Measurements from ENCODE around the gene FHAD1.
"Not testable (repeated sequence)": the region's sequence is repeated elsewhere in the genome, so short reads cannot be mapped to it uniquely, and the experiment has no call there.

FHAD1 gene

GRCh38 chr1:15425521-15425920 lies 178.5 kb downstream of the FHAD1 start:
- H3K4me1 ChIP-seq (ENCODE audit: insufficient read depth, low read length): peaks cover 30% of the 10 kb centered on the region
- peaks cover 4% of the 10 kb centered on the region for H3K36me3 ChIP-seq (ENCODE audit: insufficient read depth, low read length)
- no peak overlapping the region for H3K9ac ChIP-seq (ENCODE audit: low read length)
- no peak overlapping the region for H3K27ac ChIP-seq (ENCODE audit: low read depth, low read length)
- no peak overlapping the region for H3K4me3 ChIP-seq (ENCODE audit: low read depth in 1 of 2, low read length in 2 of 2)
- H3K27me3 ChIP-seq (ENCODE audit: control insufficient read depth in 1 of 2, insufficient read depth in 2 of 2, low read length in 2 of 2): no peaks in the 10 kb centered on the region
- H3K9me3 ChIP-seq (ENCODE audit: low read length): no peaks in the 10 kb centered on the region

GRCh38 chr1:15425958-15426357 lies 178.9 kb downstream of the FHAD1 start:
- no peaks in the 10 kb centered on the region for H3K27me3 ChIP-seq (ENCODE audit: control insufficient read depth in 1 of 2, insufficient read depth in 2 of 2, low read length in 2 of 2)
- H3K27ac ChIP-seq (ENCODE audit: low read depth, low read length): peak overlapping the region; percentile 95
- no peak overlapping the region for H3K4me3 ChIP-seq (ENCODE audit: low read depth in 1 of 2, low read length in 2 of 2)
- H3K9ac ChIP-seq (ENCODE audit: low read length): peak overlapping the region; percentile 9
- H3K9me3 ChIP-seq (ENCODE audit: low read length): no peaks in the 10 kb centered on the region
- H3K36me3 ChIP-seq (ENCODE audit: insufficient read depth, low read length): peaks cover 4% of the 10 kb centered on the region
- H3K4me1 ChIP-seq (ENCODE audit: insufficient read depth, low read length): peaks cover 29% of the 10 kb centered on the region

DNA sequence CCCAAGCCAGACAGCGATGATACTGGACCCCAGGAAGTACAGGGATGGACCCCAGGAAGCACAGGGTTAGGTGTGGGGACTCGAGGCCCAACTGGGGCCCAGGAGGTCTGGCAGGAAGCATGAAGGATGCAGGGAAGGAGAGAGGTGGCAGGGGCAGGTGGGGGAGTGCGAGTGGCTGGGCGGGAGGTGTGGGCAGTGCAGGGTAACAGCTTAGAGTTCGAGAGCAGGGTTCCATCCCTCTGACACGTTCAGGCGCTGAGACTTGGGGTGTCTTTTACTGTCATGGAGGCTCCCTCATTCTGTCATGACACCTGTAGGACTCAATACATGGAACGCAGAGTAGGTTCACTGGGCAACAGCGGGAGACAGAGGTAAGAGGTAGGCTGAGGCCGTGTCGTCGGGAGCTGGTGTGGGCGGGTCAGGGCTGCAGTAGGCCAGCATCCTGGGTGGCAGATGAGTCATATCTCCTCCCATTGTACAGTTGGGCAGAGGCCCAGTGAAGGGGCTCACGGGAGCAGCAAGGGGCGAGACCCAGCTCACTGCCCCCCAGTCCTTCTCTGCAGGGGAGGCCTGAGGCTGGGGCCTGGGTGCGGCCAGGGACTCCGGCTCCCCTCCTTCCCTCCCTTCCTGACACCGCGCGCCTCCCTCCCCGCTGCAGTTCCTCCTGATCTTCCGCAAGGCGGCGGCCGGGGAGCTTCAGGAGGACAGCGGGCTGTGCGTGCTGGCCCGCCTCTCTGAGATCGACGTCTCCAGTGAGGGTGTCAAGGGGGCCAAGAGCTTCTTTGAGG lies 179.7 kb downstream of the FHAD1 start:
- Histone ChIP-seq H3K27me3 (ENCODE audit: control insufficient read depth in 1 of 2, insufficient read depth in 2 of 2, low read length in 2 of 2) (no peaks in the 10 kb centered on the region), H3K4me3 (ENCODE audit: low read depth in 1 of 2, low read length in 2 of 2) (peak overlapping the region in 1 of 2 donors; percentile 47), H3K4me1 (ENCODE audit: insufficient read depth, low read length) (peaks cover 23% of the 10 kb centered on the region), H3K9me3 (ENCODE audit: low read length) (no peaks in the 10 kb centered on the region), H3K36me3 (ENCODE audit: insufficient read depth, low read length) (peaks cover 4% of the 10 kb centered on the region), H3K9ac (ENCODE audit: low read length) (peak overlapping the region; percentile 9), H3K27ac (ENCODE audit: low read depth, low read length) (peak overlapping the region; percentile 95)

DNA sequence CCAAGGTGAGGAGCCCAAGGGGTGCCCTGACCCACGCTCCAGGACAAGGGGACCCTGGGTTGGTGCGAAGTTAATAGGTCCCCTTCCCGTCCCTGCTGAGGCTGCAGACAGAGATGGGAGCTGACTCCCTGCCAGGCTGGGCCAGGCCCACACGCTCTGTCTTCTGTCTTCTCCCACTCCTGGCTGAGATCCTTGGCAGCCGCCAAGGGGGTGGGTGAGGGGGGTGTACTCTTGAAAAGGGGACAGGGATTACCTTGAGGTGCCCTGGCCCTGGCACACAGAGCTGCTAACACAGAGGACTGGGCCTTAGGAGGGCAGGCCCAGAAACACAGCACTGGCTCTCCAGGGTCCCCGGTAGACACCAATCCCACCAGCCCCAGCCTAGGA lies 180.2 kb downstream of the FHAD1 start:
- peaks cover 4% of the 10 kb centered on the region for H3K36me3 ChIP-seq (ENCODE audit: insufficient read depth, low read length)
- peak overlapping the region; percentile 95 for H3K27ac ChIP-seq (ENCODE audit: low read depth, low read length)
- H3K9ac ChIP-seq (ENCODE audit: low read length): peak overlapping the region; percentile 20
- H3K27me3 ChIP-seq (ENCODE audit: control insufficient read depth in 1 of 2, insufficient read depth in 2 of 2, low read length in 2 of 2): no peaks in the 10 kb centered on the region
- H3K9me3 ChIP-seq (ENCODE audit: low read length): no peaks in the 10 kb centered on the region
- peak overlapping the region; percentile 32 to 47 for H3K4me3 ChIP-seq (ENCODE audit: low read depth in 1 of 2, low read length in 2 of 2)
- H3K4me1 ChIP-seq (ENCODE audit: insufficient read depth, low read length): peaks cover 21% of the 10 kb centered on the region

DNA sequence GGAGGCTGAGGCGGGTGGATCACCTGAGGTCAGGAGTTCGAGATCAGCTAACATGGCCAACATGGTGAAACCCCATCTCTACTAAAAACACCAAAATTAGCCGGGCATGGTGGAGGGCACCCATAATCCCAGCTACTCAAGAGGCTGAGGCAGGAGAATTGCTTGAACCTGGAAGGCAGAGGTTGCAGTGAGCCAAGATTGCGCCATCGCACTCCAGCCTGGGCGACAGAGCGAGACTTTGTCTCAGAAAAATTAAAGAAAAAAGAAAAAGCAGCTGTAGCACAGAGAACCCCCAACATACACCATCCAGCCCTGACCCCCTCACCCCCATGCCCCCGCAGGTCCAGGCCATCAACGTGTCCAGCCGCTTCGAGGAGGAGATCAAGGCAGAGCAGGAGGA lies 181.2 kb downstream of the FHAD1 start:
- not testable (repeated sequence) for H3K36me3 ChIP-seq (ENCODE audit: insufficient read depth, low read length); H3K9me3 ChIP-seq (ENCODE audit: low read length); H3K27me3 ChIP-seq (ENCODE audit: control insufficient read depth in 1 of 2, insufficient read depth in 2 of 2, low read length in 2 of 2); H3K4me3 ChIP-seq (ENCODE audit: low read depth in 1 of 2, low read length in 2 of 2); H3K27ac ChIP-seq (ENCODE audit: low read depth, low read length); H3K9ac ChIP-seq (ENCODE audit: low read length)
- peaks cover 21% of the 10 kb centered on the region for H3K4me1 ChIP-seq (ENCODE audit: insufficient read depth, low read length)

DNA sequence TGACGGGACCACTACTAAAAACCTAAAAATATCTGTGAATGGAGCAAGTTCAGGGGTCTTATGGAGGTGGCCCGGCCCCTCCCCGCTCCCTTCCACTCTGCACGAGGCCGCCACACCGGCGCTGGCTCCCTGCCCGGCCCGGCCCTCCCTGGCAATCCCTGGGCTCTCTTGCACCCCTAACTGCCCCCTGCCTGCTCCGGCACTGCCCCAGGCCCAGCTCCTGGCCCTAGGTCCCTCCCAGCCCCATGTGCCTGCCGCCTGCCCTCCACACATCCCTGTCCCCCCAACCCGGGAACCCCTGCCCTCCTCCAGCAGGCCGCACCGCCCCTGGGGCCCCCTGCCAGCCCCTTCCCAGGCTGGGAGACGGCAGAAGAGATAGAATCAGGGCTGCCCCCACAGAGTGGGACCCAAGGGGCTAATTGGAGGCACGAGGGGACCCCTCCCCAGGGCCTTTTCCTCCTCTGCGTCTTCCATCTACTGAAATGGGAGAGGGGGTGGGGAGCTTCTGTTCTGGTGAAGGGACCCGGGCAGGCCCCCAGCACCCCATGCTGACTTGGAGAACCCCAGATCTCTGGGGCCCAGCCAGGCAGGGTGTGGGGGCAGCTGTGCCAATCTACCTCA lies 181.9 kb downstream of the FHAD1 start:
- Histone ChIP-seq H3K27ac (ENCODE audit: low read depth, low read length) (peak overlapping the region; percentile 24), H3K27me3 (ENCODE audit: control insufficient read depth in 1 of 2, insufficient read depth in 2 of 2, low read length in 2 of 2) (no peaks in the 10 kb centered on the region), H3K4me3 (ENCODE audit: low read depth in 1 of 2, low read length in 2 of 2) (no peak overlapping the region), H3K9ac (ENCODE audit: low read length) (no peak overlapping the region), H3K4me1 (ENCODE audit: insufficient read depth, low read length) (peaks cover 21% of the 10 kb centered on the region), H3K9me3 (ENCODE audit: low read length) (no peaks in the 10 kb centered on the region), H3K36me3 (ENCODE audit: insufficient read depth, low read length) (no peaks in the 10 kb centered on the region)

- Histone ChIP-seq H3K27ac (ENCODE audit: low read depth, low read length) (no peak overlapping the region), H3K4me3 (ENCODE audit: low read depth in 1 of 2, low read length in 2 of 2) (no peak overlapping the region), H3K36me3 (ENCODE audit: insufficient read depth, low read length) (no peaks in the 10 kb centered on the region), H3K9me3 (ENCODE audit: low read length) (no peaks in the 10 kb centered on the region), H3K4me1 (ENCODE audit: insufficient read depth, low read length) (peaks cover 21% of the 10 kb centered on the region), H3K9ac (ENCODE audit: low read length) (no peak overlapping the region), H3K27me3 (ENCODE audit: control insufficient read depth in 1 of 2, insufficient read depth in 2 of 2, low read length in 2 of 2) (no peaks in the 10 kb centered on the region)
Observed at GRCh38 chr1:15429701-15430149, 182.7 kb downstream of the FHAD1 start.

DNA sequence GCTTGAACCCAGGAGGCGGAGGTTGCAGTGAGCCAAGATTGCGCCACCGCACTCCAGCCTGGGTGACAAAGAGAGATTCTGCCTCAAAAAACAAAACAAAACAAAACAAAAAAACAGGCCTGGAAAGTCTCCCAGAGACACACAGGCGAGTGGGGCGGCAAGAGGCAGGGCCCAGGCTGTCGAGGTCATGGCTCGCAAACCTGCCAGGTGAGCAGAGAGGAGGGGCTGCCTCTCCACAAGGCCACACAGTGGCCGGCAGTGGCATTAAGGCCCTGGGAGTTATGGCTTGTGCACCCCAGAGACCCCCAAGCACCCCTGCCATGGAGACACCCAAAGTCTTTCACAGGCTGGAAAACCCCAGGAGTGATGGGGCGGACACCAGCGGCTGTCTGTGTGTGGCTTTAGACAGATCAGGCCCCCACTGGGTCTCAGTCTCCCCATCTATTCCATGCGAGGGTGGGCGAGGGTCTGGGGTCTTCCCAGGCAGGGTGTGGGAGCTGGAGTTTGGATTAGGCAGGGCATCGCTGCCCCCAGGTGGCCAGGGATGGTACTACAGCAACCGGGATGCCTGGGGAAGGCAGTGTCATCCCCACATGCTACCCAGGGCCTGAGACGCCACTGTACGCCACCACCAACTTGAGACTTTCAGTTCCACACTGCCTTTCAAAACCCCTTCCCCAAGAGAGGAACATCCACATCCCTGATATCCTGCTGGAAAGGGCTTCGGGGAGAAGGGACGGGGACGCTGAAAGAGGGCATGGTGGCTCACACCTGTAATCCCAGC lies 184.0 kb downstream of the FHAD1 start:
- no peaks in the 10 kb centered on the region for H3K27me3 ChIP-seq (ENCODE audit: control insufficient read depth in 1 of 2, insufficient read depth in 2 of 2, low read length in 2 of 2)
- no peaks in the 10 kb centered on the region for H3K9me3 ChIP-seq (ENCODE audit: low read length)
- H3K9ac ChIP-seq (ENCODE audit: low read length): no peak overlapping the region
- peaks cover 19% of the 10 kb centered on the region for H3K4me1 ChIP-seq (ENCODE audit: insufficient read depth, low read length)
- no peak overlapping the region for H3K4me3 ChIP-seq (ENCODE audit: low read depth in 1 of 2, low read length in 2 of 2)
- no peaks in the 10 kb centered on the region for H3K36me3 ChIP-seq (ENCODE audit: insufficient read depth, low read length)
- no peak overlapping the region for H3K27ac ChIP-seq (ENCODE audit: low read depth, low read length)

GRCh38 chr1:15431571-15431948 lies 184.5 kb downstream of the FHAD1 start:
- Histone ChIP-seq H3K27ac (ENCODE audit: low read depth, low read length) (no peak overlapping the region), H3K9me3 (ENCODE audit: low read length) (no peaks in the 10 kb centered on the region), H3K36me3 (ENCODE audit: insufficient read depth, low read length) (no peaks in the 10 kb centered on the region), H3K9ac (ENCODE audit: low read length) (no peak overlapping the region), H3K27me3 (ENCODE audit: control insufficient read depth in 1 of 2, insufficient read depth in 2 of 2, low read length in 2 of 2) (no peaks in the 10 kb centered on the region), H3K4me3 (ENCODE audit: low read depth in 1 of 2, low read length in 2 of 2) (no peak overlapping the region), H3K4me1 (ENCODE audit: insufficient read depth, low read length) (peaks cover 13% of the 10 kb centered on the region)

DNA sequence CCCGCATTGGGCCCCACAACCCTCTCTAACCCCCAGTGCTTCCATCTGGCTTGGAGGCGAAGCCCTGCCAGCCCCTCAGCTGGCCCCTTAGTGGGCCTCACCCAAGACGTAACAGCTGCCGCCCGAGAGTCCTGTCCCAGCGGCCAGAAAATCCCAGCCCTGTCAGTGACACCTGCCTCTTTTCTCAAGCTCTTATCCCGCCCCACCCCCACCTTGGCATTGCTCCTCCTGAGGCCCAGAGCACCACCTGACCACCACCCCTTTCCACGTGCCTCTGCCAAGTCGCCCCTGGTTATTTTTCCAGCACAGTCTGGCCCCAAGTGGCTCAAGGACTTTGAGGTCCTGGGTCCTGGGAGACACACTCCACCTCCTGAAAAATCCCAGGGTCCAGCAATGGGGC lies 185.3 kb downstream of the FHAD1 start:
- Histone ChIP-seq H3K9ac (ENCODE audit: low read length) (no peak overlapping the region), H3K9me3 (ENCODE audit: low read length) (no peaks in the 10 kb centered on the region), H3K27me3 (ENCODE audit: control insufficient read depth in 1 of 2, insufficient read depth in 2 of 2, low read length in 2 of 2) (no peaks in the 10 kb centered on the region), H3K4me1 (ENCODE audit: insufficient read depth, low read length) (peaks cover 7% of the 10 kb centered on the region), H3K4me3 (ENCODE audit: low read depth in 1 of 2, low read length in 2 of 2) (no peak overlapping the region), H3K36me3 (ENCODE audit: insufficient read depth, low read length) (no peaks in the 10 kb centered on the region), H3K27ac (ENCODE audit: low read depth, low read length) (no peak overlapping the region)

DNA sequence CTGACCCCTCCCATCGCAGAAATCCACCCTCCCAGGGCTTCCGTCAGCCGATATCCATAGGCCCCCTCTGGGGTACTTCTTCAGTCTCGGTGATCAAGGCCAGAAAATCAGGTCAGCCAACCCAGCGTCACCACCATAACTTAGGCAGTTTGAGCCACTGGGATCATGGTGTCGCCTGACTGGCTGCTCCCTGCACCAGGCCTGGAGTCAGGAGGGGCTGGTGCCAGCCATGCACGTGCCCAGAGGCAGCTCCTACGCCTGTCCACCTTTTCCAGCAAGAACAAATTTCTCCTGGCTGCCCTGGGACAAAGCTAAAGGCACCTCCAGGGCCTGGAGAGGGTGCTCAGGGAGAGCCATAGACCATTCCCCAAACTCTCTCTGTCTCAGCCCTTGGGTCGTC lies 186.4 kb downstream of the FHAD1 start:
- Histone ChIP-seq H3K27me3 (ENCODE audit: control insufficient read depth in 1 of 2, insufficient read depth in 2 of 2, low read length in 2 of 2) (no peaks in the 10 kb centered on the region), H3K27ac (ENCODE audit: low read depth, low read length) (no peak overlapping the region), H3K4me3 (ENCODE audit: low read depth in 1 of 2, low read length in 2 of 2) (no peak overlapping the region), H3K36me3 (ENCODE audit: insufficient read depth, low read length) (no peaks in the 10 kb centered on the region), H3K9ac (ENCODE audit: low read length) (no peak overlapping the region), H3K4me1 (ENCODE audit: insufficient read depth, low read length) (no peaks in the 10 kb centered on the region), H3K9me3 (ENCODE audit: low read length) (no peaks in the 10 kb centered on the region)
